ENCODE measurements around the gene TTLL9.

Gene TTLL9

GRCh38 chr20:31975874-31976273 is 105.4 kb downstream of the TTLL9 start:
- no peak overlapping the region for H3K4me2 ChIP-seq (ENCODE audit: low read length)
- H3K36me3 ChIP-seq (ENCODE audit: control insufficient read depth in 1 of 2, insufficient read depth in 2 of 2, low read length in 2 of 2): no peaks in the 10 kb centered on the region
- H2BK12ac ChIP-seq (ENCODE audit: low read length): no peak overlapping the region
- H4K8ac ChIP-seq (ENCODE audit: low read depth, low read length): no peak overlapping the region
- no peak overlapping the region for H3K23ac ChIP-seq (ENCODE audit: low read length)
- H4K12ac ChIP-seq (ENCODE audit: low read depth, low read length): no peak overlapping the region
- H4K91ac ChIP-seq (ENCODE audit: low read depth, low read length): no peak overlapping the region
- H3K4me3 ChIP-seq (ENCODE audit: low read depth, low read length): no peak overlapping the region
- peaks cover 20 to 24% of the 10 kb centered on the region in 2 experiments for H3K4me1 ChIP-seq (ENCODE audit: control insufficient read depth in 1 of 2, insufficient read depth in 2 of 2, low read length in 2 of 2)
- no peak overlapping the region for H2BK5ac ChIP-seq (ENCODE audit: low read depth, low read length, poor library complexity)
- no peak overlapping the region for H3K4ac ChIP-seq (ENCODE audit: low read depth, low read length)
- H3K18ac ChIP-seq (ENCODE audit: low read length): no peak overlapping the region
- no peaks in the 10 kb centered on the region for H3K27me3 ChIP-seq (ENCODE audit: insufficient read depth, low read length)
- H3K9ac ChIP-seq (ENCODE audit: low read length): no peak overlapping the region
- H3K9me3 ChIP-seq (ENCODE audit: insufficient read depth, low read depth, low read length): peaks cover 2% of the 10 kb centered on the region
- H3K27ac ChIP-seq (ENCODE audit: low read depth, low read length): no peak overlapping the region
- no peak for DNase-seq
- no peak overlapping the region for H2AFZ ChIP-seq (ENCODE audit: insufficient read depth, low read length, poor library complexity)
- peaks cover 7% of the 10 kb centered on the region for H3K79me1 ChIP-seq (ENCODE audit: low read length)
- WGBS (ENCODE audit: extremely low coverage, insufficient coverage, insufficient read length): no CpG with 5 or more reads among the region's 2 CpGs
- no peak overlapping the region for H2AK5ac ChIP-seq (ENCODE audit: low read length)
- no peak overlapping the region for H2BK120ac ChIP-seq (ENCODE audit: insufficient read depth, low read length, poor library complexity)
- peaks cover 1% of the 10 kb centered on the region for H3K79me2 ChIP-seq (ENCODE audit: control insufficient read depth, insufficient read depth, low read length, poor library complexity)
- no peak overlapping the region for H3K14ac ChIP-seq (ENCODE audit: low read length)

- Histone ChIP-seq H3K14ac (ENCODE audit: low read length) (no peak overlapping the region), H3K9ac (ENCODE audit: low read length) (no peak overlapping the region), H3K4me1 (ENCODE audit: control insufficient read depth in 1 of 2, insufficient read depth in 2 of 2, low read length in 2 of 2) (peaks cover 18 to 22% of the 10 kb centered on the region in 2 experiments), H3K18ac (ENCODE audit: low read length) (no peak overlapping the region), H3K79me1 (ENCODE audit: low read length) (peaks cover 7% of the 10 kb centered on the region), H3K79me2 (ENCODE audit: control insufficient read depth, insufficient read depth, low read length, poor library complexity) (peaks cover 1% of the 10 kb centered on the region), H3K4me2 (ENCODE audit: low read length) (no peak overlapping the region), H3K27me3 (ENCODE audit: insufficient read depth, low read length) (no peaks in the 10 kb centered on the region), H4K91ac (ENCODE audit: low read depth, low read length) (no peak overlapping the region), H3K4ac (ENCODE audit: low read depth, low read length) (no peak overlapping the region), H2AFZ (ENCODE audit: insufficient read depth, low read length, poor library complexity) (no peak overlapping the region), H2BK5ac (ENCODE audit: low read depth, low read length, poor library complexity) (no peak overlapping the region), H3K9me3 (ENCODE audit: insufficient read depth, low read depth, low read length) (peaks cover 2% of the 10 kb centered on the region), H4K8ac (ENCODE audit: low read depth, low read length) (no peak overlapping the region), H3K4me3 (ENCODE audit: low read depth, low read length) (no peak overlapping the region), H2BK120ac (ENCODE audit: insufficient read depth, low read length, poor library complexity) (no peak overlapping the region), H3K23ac (ENCODE audit: low read length) (no peak overlapping the region), H4K12ac (ENCODE audit: low read depth, low read length) (no peak overlapping the region), H2BK12ac (ENCODE audit: low read length) (no peak overlapping the region), H3K36me3 (ENCODE audit: control insufficient read depth in 1 of 2, insufficient read depth in 2 of 2, low read length in 2 of 2) (no peaks in the 10 kb centered on the region), H2AK5ac (ENCODE audit: low read length) (no peak overlapping the region), H3K27ac (ENCODE audit: low read depth, low read length) (no peak overlapping the region)
- no CpG with 5 or more reads among the region's 4 CpGs for WGBS (ENCODE audit: extremely low coverage, insufficient coverage, insufficient read length)
- no peak for DNase-seq
These were observed 106.6 kb downstream of the TTLL9 start for GRCh38 chr20:31977080-31977479.

- no peak overlapping the region for H2AK5ac ChIP-seq (ENCODE audit: low read length)
- no peak overlapping the region for H3K4ac ChIP-seq (ENCODE audit: low read depth, low read length)
- H4K91ac ChIP-seq (ENCODE audit: low read depth, low read length): no peak overlapping the region
- no peak overlapping the region for H4K8ac ChIP-seq (ENCODE audit: low read depth, low read length)
- no peak overlapping the region for H3K4me3 ChIP-seq (ENCODE audit: low read depth, low read length)
- H3K36me3 ChIP-seq (ENCODE audit: control insufficient read depth in 1 of 2, insufficient read depth in 2 of 2, low read length in 2 of 2): no peaks in the 10 kb centered on the region
- no peaks in the 10 kb centered on the region for H3K79me1 ChIP-seq (ENCODE audit: low read length)
- no peak overlapping the region for H2AFZ ChIP-seq (ENCODE audit: insufficient read depth, low read length, poor library complexity)
- no peaks in the 10 kb centered on the region for H3K27me3 ChIP-seq (ENCODE audit: insufficient read depth, low read length)
- no peaks in the 10 kb centered on the region for H3K79me2 ChIP-seq (ENCODE audit: control insufficient read depth, insufficient read depth, low read length, poor library complexity)
- H3K23ac ChIP-seq (ENCODE audit: low read length): no peak overlapping the region
- H2BK5ac ChIP-seq (ENCODE audit: low read depth, low read length, poor library complexity): no peak overlapping the region
- no peaks in the 10 kb centered on the region for H3K9me3 ChIP-seq (ENCODE audit: insufficient read depth, low read depth, low read length)
- no peak overlapping the region for H3K4me2 ChIP-seq (ENCODE audit: low read length)
- no peak overlapping the region for H3K9ac ChIP-seq (ENCODE audit: low read length)
- no peak overlapping the region for H3K18ac ChIP-seq (ENCODE audit: low read length)
- no peak overlapping the region for H3K14ac ChIP-seq (ENCODE audit: low read length)
- DNase-seq: peak in 1 of 2 donors; percentile 41
- no CpG with 5 or more reads among the region's 6 CpGs for WGBS (ENCODE audit: extremely low coverage, insufficient coverage, insufficient read length)
- H3K4me1 ChIP-seq (ENCODE audit: control insufficient read depth in 1 of 2, insufficient read depth in 2 of 2, low read length in 2 of 2): peaks cover 6 to 11% of the 10 kb centered on the region in 2 experiments
- H4K12ac ChIP-seq (ENCODE audit: low read depth, low read length): no peak overlapping the region
- no peak overlapping the region for H2BK120ac ChIP-seq (ENCODE audit: insufficient read depth, low read length, poor library complexity)
- H2BK12ac ChIP-seq (ENCODE audit: low read length): no peak overlapping the region
- H3K27ac ChIP-seq (ENCODE audit: low read depth, low read length): no peak overlapping the region
These were observed 109.4 kb downstream of the TTLL9 start for GRCh38 chr20:31979713-31980426.

DNA sequence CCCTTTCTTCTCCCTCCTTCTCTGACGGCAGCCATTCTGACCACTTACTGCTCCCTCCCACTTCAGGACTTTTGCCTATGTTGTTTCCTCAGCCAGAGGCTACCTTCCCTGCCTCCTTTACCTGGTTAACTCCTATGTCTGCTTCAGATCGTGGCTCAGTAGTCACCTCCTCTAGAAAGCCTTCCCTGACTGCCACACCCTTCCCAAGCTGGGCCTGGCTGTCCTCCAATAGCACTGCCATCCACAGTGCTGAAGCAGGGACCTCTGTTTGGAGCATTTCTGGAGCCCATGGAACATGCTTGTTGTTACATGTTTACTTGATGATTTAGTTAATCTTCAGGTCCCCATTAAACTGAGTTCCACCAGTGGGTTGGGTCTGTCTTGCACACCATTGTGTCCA is 111.3 kb downstream of the TTLL9 start:
- Histone ChIP-seq H3K36me3 (ENCODE audit: control insufficient read depth in 1 of 2, insufficient read depth in 2 of 2, low read length in 2 of 2) (no peaks in the 10 kb centered on the region), H3K4me2 (ENCODE audit: low read length) (no peak overlapping the region), H4K91ac (ENCODE audit: low read depth, low read length) (no peak overlapping the region), H2BK120ac (ENCODE audit: insufficient read depth, low read length, poor library complexity) (no peak overlapping the region), H3K27me3 (ENCODE audit: insufficient read depth, low read length) (no peaks in the 10 kb centered on the region), H3K14ac (ENCODE audit: low read length) (no peak overlapping the region), H3K79me1 (ENCODE audit: low read length) (no peaks in the 10 kb centered on the region), H2AK5ac (ENCODE audit: low read length) (no peak overlapping the region), H3K9ac (ENCODE audit: low read length) (no peak overlapping the region), H2AFZ (ENCODE audit: insufficient read depth, low read length, poor library complexity) (no peak overlapping the region), H2BK12ac (ENCODE audit: low read length) (no peak overlapping the region), H3K4ac (ENCODE audit: low read depth, low read length) (no peak overlapping the region), H2BK5ac (ENCODE audit: low read depth, low read length, poor library complexity) (no peak overlapping the region), H3K27ac (ENCODE audit: low read depth, low read length) (no peak overlapping the region), H4K12ac (ENCODE audit: low read depth, low read length) (no peak overlapping the region), H3K23ac (ENCODE audit: low read length) (peak overlapping the region; percentile 8), H3K4me3 (ENCODE audit: low read depth, low read length) (no peak overlapping the region), H3K9me3 (ENCODE audit: insufficient read depth, low read depth, low read length) (no peaks in the 10 kb centered on the region), H3K4me1 (ENCODE audit: control insufficient read depth in 1 of 2, insufficient read depth in 2 of 2, low read length in 2 of 2) (peaks cover 2 to 6% of the 10 kb centered on the region in 2 experiments), H4K8ac (ENCODE audit: low read depth, low read length) (no peak overlapping the region), H3K79me2 (ENCODE audit: control insufficient read depth, insufficient read depth, low read length, poor library complexity) (no peaks in the 10 kb centered on the region), H3K18ac (ENCODE audit: low read length) (no peak overlapping the region)
- no peak for DNase-seq
- WGBS (ENCODE audit: extremely low coverage, insufficient coverage, insufficient read length): no CpG with 5 or more reads among the region's 2 CpGs
